Tibial nerve (tissue), 4 donors: ENCODE measurements around the gene KRAS. TPM values are rescaled to one million over a fixed set of nuclear protein-coding genes. Genes with fewer than 3 reads are reported as not detected.

Experiments used
- DNase-seq, 2 donors: peaks; one replicate each; pipeline ENCODE4 v3.0.0-alpha.2; 2019; ENCODE audit warnings: low spot score in 2 of 2
- H3K27ac ChIP-seq, 4 donors: fragments of 200-600 bp; sonication (generic) in 3 of 4; one replicate each; pipeline ENCODE4 v1.5.1; 2017 to 2019; ENCODE audit warnings: mild to moderate bottlenecking in 1 of 4
- H3K27me3 ChIP-seq, 2 donors: fragments of 200-600 bp; sonication (generic) in 1 of 2; one replicate each; pipeline versions ENCODE4 v1.5.1 to v1.6.0; 2017 to 2019
- H3K36me3 ChIP-seq, 3 donors: fragments of 200-600 bp; sonication (generic); one replicate each; pipeline ENCODE4 v1.5.1; 2018 to 2019
- H3K4me1 ChIP-seq, 4 donors: fragments of 200-600 bp; sonication (generic) in 3 of 4; one replicate each; pipeline ENCODE4 v1.5.1; 2017 to 2019
- H3K4me3 ChIP-seq, 4 donors: fragments of 200-600 bp; sonication (generic) in 3 of 4; one replicate each; pipeline ENCODE4 v1.5.1; 2017 to 2019; ENCODE audit warnings: mild to moderate bottlenecking in 1 of 4, moderate library complexity in 1 of 4
- H3K9me3 ChIP-seq, 4 donors: fragments of 200-600 bp; sonication (generic) in 3 of 4; one replicate each; pipeline ENCODE4 v1.5.1; 2017 to 2019
- CTCF ChIP-seq, 5 experiments: fragments of 200-600 bp in 3 of 5; fragments of 450-650 bp in 2 of 5; sonication (generic) in 3 of 5; IDR thresholded peaks; one replicate each; pipeline ENCODE4 v1.5.1; 2016 to 2019; ENCODE audit warnings: antibody characterized with exemption in 5 of 5, mild to moderate bottlenecking in 3 of 5, moderate library complexity in 2 of 5
- EP300 ChIP-seq, 2 donors: sonication (generic); formaldehyde crosslinking; IDR thresholded peaks; one replicate each; pipeline ENCODE4 v1.6.1; 2017; ENCODE audit warnings: antibody characterized with exemption in 2 of 2, mild to moderate bottlenecking in 1 of 2
- POLR2A ChIP-seq, 2 donors: fragments of 450-650 bp; IDR thresholded peaks; one replicate each; pipeline ENCODE4 v1.6.1; 2017; ENCODE audit warnings: antibody characterized with exemption in 2 of 2, mild to moderate bottlenecking in 2 of 2, moderate library complexity in 2 of 2
- WGBS, 2 donors: methylation state at CpG; one replicate each; pipeline ENCODE4 v1.1.5; 2018; 5-methylcytosine and 5-hydroxymethylcytosine counted together
- total RNA-seq, 4 donors: library from RNA; depleted of rRNA; stranded (reverse); fragments of >200 nt; gene quantifications; one replicate each; pipeline ENCODE4 v1.1.0, GENCODE V29; 2016

Gene KRAS
- total RNA-seq, 4 donors from 2014 or later: 19.2 to 36.3 (median 28.0) TPM

GRCh38 chr12:25264862-25265261 is 14.1 kb upstream of the KRAS start:
- H3K27me3 ChIP-seq: no peaks in the 10 kb centered on the region
- no peak overlapping the region for H3K27ac ChIP-seq
- no peaks in the 10 kb centered on the region for H3K4me1 ChIP-seq
- no peak for DNase-seq
- H3K36me3 ChIP-seq: no peaks in the 10 kb centered on the region
- no peak overlapping the region for H3K4me3 ChIP-seq
- no peaks in the 10 kb centered on the region for H3K9me3 ChIP-seq
- TF ChIP-seq POLR2A (IDR thresholded peaks at IDR 0.05): no peak
- no peak for TF ChIP-seq CTCF (IDR thresholded peaks at IDR 0.05)
- no peak for TF ChIP-seq EP300 (IDR thresholded peaks at IDR 0.05)
- WGBS, 2 donors: 72 to 87% methylated on average over 1 of the region's 1 CpG

GRCh38 chr12:25264114-25264513 is 13.4 kb upstream of the KRAS start:
- Histone ChIP-seq H3K36me3 (no peaks in the 10 kb centered on the region), H3K27me3 (no peaks in the 10 kb centered on the region), H3K4me3 (no peak overlapping the region), H3K4me1 (no peaks in the 10 kb centered on the region), H3K27ac (no peak overlapping the region), H3K9me3 (no peaks in the 10 kb centered on the region)
- no peak for TF ChIP-seq CTCF (IDR thresholded peaks at IDR 0.05)
- no peak for TF ChIP-seq POLR2A (IDR thresholded peaks at IDR 0.05)
- no peak for TF ChIP-seq EP300 (IDR thresholded peaks at IDR 0.05)
- WGBS, 2 donors: 28 to 52% methylated on average over 1 of the region's 1 CpG
- no peak for DNase-seq

DNA sequence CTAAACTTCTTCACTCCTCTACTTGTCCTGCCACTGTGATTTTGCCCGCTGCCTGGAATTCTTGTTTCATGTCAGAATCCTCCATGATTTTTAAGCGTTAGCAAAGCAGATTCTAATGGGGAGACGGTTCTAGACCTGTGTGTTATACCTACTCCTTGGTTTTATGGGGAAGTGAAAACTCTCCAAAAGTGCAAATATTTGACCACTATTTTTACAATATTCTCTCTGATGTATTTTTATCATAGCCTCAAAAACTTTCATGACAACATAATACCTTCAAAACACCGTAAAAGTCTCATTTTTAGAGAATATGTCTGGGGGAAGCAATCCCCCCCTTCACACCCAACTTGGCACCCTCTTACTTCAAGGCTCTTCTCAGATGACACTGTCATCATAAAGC is 12.9 kb upstream of the KRAS start:
- no peak overlapping the region for H3K27ac ChIP-seq
- TF ChIP-seq EP300 (IDR thresholded peaks at IDR 0.05) (no peak), CTCF (IDR thresholded peaks at IDR 0.05) (no peak), POLR2A (IDR thresholded peaks at IDR 0.05) (no peak)
- H3K4me3 ChIP-seq: no peak overlapping the region
- WGBS, 2 donors: 88 to 90% methylated on average over 4 of the region's 4 CpGs
- no peaks in the 10 kb centered on the region for H3K36me3 ChIP-seq
- H3K9me3 ChIP-seq: no peaks in the 10 kb centered on the region
- no peak for DNase-seq
- H3K27me3 ChIP-seq: no peaks in the 10 kb centered on the region
- H3K4me1 ChIP-seq: no peaks in the 10 kb centered on the region

GRCh38 chr12:25262389-25263074 is 11.8 kb upstream of the KRAS start:
- no peak for DNase-seq
- TF ChIP-seq EP300 (IDR thresholded peaks at IDR 0.05) (no peak), POLR2A (IDR thresholded peaks at IDR 0.05) (no peak), CTCF (IDR thresholded peaks at IDR 0.05) (no peak)
- Histone ChIP-seq H3K9me3 (no peaks in the 10 kb centered on the region), H3K36me3 (no peaks in the 10 kb centered on the region), H3K27ac (no peak overlapping the region), H3K4me1 (no peaks in the 10 kb centered on the region), H3K27me3 (no peaks in the 10 kb centered on the region), H3K4me3 (no peak overlapping the region)
- WGBS, 2 donors: 81 to 91% methylated on average over 1 of the region's 1 CpG

DNA sequence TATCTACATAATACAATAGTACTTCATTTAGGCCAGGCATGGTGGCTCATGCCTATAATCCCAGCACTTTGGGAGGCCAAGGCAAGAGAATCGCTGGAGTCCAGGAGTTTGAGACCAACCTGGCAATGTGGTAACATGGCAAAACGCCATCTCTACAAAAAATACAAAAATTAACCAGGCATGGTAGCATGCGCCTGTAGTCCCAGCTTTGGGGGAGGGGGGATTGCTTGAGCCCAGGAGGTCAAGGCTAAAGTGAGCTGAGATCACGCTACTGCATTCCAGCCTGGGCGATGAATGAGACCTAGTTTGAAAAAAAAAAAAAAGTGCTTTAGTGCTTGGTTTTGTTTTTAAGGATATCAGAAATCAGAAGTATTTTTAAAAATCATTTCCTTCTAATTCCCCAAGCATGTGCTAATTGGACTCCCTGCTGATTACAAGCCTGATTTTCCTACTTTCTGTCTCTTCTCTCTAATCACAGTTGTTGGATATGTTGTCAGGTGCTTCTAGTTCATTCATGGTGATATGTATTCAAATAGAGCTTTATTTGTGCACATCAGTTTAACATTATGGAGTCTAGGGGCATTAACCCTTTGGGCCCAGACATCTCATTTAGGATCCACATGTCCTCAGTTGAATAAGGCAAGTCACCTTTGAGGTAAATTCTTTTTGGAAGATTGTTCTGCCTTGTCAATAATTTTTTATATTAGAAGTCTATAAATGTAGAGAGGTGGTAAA is 7.0 kb upstream of the KRAS start:
- Histone ChIP-seq H3K27me3 (no peaks in the 10 kb centered on the region), H3K4me3 (no peak overlapping the region), H3K27ac (no peak overlapping the region), H3K4me1 (no peaks in the 10 kb centered on the region), H3K36me3 (no peaks in the 10 kb centered on the region), H3K9me3 (no peaks in the 10 kb centered on the region)
- WGBS, 2 donors: 73 to 85% methylated on average over 5 of the region's 5 CpGs
- DNase-seq: no peak
- TF ChIP-seq CTCF (IDR thresholded peaks at IDR 0.05) (no peak), EP300 (IDR thresholded peaks at IDR 0.05) (no peak), POLR2A (IDR thresholded peaks at IDR 0.05) (no peak)
